ENCODE data around the gene TSHZ2. TPM values are rescaled to one million over a fixed set of nuclear protein-coding genes. Genes with fewer than 3 reads are reported as not detected.
"Not testable (repeated sequence)": the region's sequence is repeated elsewhere in the genome, so short reads cannot be mapped to it uniquely, and the experiment has no call there.

TSHZ2 gene
- total RNA-seq, 1 donor from 2014 or later: 0.06 TPM

DNA sequence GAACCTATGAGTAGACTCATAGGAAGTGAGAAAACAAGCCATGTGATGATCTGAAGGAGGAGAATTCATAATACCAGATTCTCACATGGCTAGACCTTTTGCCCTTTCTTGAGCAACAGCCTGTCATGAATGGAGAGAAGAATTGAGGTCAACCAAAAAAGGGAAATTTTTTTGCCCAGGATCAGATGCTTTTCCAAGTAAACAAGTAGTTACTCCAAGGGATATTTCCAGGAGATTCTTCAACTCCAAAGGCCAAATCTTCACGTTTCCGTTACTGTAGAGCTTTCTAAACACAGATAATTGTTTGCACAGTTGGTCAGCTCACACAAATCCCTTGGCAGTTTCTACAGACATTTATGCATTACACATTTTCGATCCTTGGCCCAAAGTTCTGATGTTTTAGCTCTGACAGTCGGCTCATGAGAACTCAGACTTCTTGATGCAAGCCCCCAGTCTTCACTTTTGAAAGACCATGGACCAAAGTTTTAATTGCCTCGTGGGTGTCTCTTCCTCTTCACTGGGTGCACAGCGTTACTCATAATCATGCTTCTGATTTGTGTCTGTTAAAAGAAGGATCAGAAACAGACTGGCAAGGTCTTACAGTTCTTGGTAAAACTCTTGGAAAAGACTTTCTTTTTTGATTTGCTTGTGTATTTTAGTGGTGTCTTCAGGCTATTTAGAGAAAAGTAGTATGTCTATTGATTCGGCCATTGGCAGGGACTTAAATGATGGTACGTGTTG, 115.0 kb downstream of the TSHZ2 start:
- no peak for DNase-seq (ENCODE audit: low read depth)
- no peak overlapping the region for H3K4me3 ChIP-seq (ENCODE audit: low read depth, low read length)
- TF ChIP-seq CTCF (conservative IDR thresholded peaks at IDR 0.05; ENCODE audit: low read depth, low read length): no peak

- H3K4me3 ChIP-seq (ENCODE audit: low read depth, low read length): no peak overlapping the region
- DNase-seq (ENCODE audit: low read depth): no peak
- TF ChIP-seq CTCF (conservative IDR thresholded peaks at IDR 0.05; ENCODE audit: low read depth, low read length): no peak
Observed at GRCh38 chr20:53088786-53089185, 116.6 kb downstream of the TSHZ2 start.

DNA sequence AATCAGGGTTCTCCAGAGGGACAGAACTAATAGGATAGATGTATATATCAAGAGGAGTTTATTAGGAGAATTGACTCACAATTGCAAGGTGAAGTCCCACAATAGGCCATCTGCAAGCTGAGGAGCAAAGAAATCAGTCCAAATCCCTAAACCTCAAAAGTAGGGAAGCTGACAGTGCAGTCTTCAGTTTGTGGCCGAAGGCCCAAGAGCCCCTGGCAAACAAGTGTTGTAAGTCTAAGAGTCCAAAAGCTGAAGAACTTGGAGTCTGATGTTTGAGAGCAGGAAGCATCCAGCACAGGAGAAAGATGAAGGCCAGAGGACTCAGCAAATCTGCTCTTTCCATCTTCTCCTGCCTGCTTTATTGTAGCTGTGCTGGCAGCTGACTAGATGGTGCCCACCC, 117.7 kb downstream of the TSHZ2 start:
- not testable (repeated sequence) for DNase-seq (ENCODE audit: low read depth); H3K4me3 ChIP-seq (ENCODE audit: low read depth, low read length)

- DNase-seq (ENCODE audit: low read depth): no peak
- no peak for TF ChIP-seq CTCF (conservative IDR thresholded peaks at IDR 0.05; ENCODE audit: low read depth, low read length)
- H3K4me3 ChIP-seq (ENCODE audit: low read depth, low read length): no peak overlapping the region
Observed at GRCh38 chr20:53091789-53092188, 119.6 kb downstream of the TSHZ2 start.

- no peak overlapping the region for H3K4me3 ChIP-seq (ENCODE audit: low read depth, low read length)
- DNase-seq (ENCODE audit: low read depth): no peak
- TF ChIP-seq CTCF (conservative IDR thresholded peaks at IDR 0.05; ENCODE audit: low read depth, low read length): no peak
Observed at GRCh38 chr20:53092772-53093300, 120.7 kb downstream of the TSHZ2 start.

DNA sequence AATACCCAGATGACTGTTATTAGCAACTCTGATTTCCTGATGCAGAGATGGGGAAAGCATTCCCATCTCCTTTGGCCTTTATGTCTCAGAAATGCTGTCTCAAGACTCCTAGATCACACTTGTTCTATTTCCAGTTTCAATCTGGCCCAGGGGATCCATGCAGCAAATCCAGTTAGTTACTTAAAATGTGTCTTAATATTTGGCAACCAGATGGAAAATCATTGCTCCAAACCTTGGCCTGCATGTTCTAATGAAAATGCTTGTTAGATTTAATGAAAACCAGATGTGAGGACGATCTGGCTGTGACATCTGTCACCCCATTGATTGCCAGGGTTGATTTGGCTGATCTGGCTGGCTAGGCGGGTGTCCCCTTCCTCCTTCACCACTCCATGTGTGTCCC, 125.2 kb downstream of the TSHZ2 start:
- no peak for TF ChIP-seq CTCF (conservative IDR thresholded peaks at IDR 0.05; ENCODE audit: low read depth, low read length)
- no peak for DNase-seq (ENCODE audit: low read depth)
- no peak overlapping the region for H3K4me3 ChIP-seq (ENCODE audit: low read depth, low read length)

DNA sequence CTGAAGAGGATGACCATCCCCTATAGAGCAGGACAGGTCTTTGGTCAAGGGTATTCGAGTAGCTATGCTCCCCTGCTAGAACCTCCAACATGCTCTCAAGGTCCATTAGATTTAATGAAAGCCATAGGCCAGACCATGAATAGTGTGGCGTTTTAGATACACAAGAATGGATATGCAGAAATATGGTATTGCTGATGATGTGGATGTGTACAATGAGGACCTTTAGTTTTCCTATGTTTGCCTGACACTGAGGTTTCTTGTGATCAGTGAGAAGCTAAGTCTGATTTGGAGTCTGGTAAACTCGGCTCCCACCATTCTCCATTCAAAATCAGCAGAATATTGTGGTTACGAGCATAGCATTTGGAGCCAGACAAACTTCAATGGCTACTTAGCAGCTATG, 125.6 kb downstream of the TSHZ2 start:
- no peak overlapping the region for H3K4me3 ChIP-seq (ENCODE audit: low read depth, low read length)
- no peak for TF ChIP-seq CTCF (conservative IDR thresholded peaks at IDR 0.05; ENCODE audit: low read depth, low read length)
- no peak for DNase-seq (ENCODE audit: low read depth)
